NCI-H2081 treated with DMSO at 0.1 percent for 48 hours (cell line): ENCODE measurements around the gene BANK1.

Experiments used
- DNase-seq: peaks from one replicate; lab custom pipeline; 2025; lab: John Stamatoyannopoulos, UW

Gene BANK1

DNA sequence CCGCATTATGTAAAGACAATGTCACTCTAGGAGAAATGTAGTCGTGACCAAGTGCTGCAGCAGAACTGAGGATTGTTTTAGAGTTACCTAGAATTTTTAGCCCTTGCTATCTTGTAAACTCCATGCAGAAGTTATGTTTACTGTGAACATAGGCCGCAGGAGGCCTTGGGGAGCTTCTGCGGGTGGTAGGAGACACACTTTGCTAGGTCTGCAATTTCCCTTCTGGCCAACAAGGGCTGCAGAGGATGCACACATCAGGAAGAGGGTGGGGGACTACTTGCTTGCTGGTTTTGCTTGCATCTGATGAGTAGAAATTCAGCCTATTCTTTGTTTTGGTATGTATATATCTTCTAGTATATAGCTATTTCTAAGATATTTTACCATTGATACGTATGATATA lies 23.1 kb downstream of the BANK1 start:
- no peak for DNase-seq

DNA sequence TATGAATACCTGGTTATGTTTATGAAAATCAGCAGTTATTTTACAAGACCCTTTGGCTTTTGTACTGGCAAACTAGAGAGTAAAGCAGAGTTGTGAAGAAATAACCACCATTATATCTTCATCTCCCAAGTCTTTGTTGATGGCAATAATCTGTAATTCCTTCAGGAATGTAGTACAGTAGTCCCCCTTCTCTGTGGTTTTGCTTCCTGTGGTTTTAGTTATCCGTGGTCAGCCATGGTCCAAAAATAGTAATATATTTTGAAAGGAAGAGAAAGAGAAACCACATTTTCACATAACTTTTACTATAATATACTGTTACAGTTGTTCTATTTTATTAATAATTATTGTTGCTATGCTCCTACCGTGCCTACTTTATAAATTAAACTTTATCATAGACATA lies 27.8 kb downstream of the BANK1 start:
- DNase-seq, result no peak

DNA sequence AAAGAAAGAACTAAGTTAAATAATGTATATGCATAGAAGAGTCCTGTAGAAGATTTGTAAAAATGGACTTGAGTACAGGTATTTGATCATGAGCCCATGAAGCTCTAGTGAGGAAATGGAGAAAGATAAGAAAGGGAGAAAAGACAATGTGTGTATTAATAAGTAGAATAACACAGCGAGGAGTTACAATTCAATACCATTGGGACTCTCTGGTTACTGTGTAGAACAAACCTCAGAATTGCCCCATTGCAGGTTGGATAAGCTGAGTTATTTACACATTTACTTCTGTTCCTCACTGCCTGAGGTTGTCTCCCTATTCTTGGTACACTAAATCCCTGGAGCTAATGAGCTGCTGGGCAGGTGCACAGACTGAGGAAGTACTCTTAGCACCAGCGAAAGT lies 33.3 kb downstream of the BANK1 start:
- DNase-seq, result no peak

DNA sequence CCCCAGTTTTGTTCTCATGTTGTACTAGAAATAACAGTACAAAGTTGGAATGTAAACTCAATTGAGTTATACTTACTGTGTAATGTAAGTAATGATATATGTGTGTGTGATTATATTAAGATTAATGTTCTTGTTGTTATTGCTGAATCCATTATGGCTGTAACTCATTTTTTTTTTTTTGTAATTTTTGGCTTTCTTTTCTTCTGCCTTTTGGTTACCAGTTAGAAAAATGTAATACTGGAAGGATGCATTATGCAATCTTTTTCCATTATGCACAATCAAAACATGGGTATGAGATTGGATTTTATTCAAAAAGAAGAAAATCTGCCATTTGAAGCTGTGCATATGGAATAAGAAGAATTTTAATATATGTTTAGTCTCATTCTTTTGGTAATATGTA lies 34.0 kb downstream of the BANK1 start:
- no peak for DNase-seq

DNA sequence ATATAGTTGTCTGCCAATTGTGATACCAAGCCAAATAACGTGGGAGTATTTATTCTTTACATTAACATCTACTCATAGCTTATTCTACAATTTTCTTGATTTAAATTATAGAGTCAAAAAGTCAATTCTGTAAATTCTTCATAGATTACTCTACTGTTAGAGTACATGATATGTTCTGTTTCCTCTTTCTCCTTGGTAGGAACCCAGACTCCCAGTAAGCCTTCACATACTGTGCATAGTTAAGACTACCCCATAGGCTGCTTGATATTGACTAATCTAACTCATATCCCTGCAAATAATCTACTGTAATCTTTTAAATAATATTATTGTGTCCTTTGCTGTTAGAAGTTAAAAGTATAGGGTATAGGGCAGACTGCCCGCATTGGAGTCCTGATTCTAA lies 35.4 kb downstream of the BANK1 start:
- no peak for DNase-seq

DNA sequence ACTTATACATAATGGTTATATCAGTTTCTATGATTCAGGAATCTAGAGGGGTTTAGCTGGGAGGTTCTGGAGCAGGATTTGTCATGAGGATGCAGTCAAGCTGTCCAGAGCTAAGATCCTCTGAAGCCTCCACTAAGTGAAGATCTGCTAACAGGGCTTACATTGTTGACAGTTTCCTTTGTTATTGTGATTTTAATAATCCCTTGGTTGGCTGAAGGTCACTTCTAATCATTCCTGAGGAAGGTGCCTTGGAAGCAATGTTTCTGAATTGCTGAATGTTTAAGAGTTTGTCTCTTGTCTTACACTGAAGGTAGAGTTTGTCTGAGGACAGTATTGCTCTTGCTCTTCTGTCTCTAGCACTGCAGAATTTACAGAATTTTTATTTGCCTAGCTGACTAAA lies 41.3 kb downstream of the BANK1 start:
- no peak for DNase-seq

DNA sequence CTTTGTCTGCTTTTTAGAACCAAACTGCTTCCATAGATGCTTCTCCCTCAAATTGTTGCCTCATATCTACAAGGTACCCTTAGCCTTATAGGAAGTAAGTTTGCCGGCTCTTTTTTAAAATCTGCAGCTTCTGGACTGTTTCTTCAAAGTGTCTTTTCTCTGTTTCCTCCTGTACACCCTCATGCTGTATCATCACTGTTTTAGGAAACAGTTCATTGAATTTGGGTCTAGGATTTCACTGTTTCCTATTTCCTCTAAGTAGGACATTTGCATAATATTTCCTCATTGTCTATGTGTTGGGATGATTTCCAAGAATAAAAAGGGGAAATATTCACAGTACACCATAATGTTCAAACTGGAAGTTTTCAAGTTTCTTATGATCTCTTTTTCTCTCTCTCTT lies 43.0 kb downstream of the BANK1 start:
- DNase-seq, result no peak

DNA sequence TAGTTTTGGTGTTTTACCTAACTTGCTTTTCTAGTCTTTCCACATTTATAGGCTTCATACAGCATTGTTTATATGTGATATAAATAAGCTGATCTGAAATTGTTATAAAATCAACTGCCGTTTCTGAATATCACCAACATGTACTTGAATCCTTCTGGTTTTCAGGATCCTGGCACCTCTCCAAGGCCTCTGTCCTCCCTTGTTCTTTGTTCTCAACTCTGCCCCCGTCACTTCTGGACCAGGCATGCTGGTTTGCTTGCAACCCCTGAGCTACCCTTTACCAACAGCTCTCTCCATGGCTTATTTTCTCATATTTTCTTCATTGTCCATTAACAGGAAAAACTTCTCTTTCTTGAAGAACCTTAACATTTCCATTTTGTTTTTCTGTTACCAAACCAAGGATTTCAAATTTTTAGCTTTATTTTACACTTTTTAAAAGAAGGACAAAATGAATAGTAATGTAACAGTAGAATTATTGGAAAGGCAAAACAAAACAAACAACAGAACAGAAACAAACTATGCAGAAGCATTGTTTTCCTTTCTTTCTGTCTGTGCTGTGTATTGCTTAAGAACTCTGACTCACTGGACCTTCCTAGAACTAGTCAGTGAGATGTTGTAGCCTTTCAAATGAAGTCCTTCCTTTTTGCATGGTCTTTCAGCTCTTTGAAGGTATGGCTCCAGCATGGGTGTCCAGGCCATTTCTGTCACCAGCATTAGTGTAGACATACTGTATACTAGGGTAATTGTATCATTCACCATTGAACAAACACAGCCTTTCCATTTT lies 44.8 kb downstream of the BANK1 start:
- no peak for DNase-seq

DNA sequence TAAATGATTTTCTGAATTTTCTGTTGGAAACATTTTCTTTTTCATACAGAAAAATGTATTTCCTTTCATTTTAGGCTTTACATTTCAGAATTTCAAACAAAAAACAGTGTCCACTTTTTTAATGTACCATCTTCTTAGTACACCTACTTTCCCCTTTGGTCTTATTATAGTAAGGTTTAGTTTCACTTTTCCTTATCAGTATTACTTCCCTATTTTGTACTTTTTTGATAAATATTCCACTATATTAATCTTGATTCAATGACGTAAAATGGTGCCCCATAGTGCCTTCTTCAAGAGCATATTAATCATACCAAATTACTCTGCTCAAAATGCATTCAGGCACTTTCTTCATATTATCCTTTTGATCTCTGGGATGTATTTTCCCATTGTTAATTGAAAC lies 52.5 kb downstream of the BANK1 start:
- DNase-seq, result no peak

DNA sequence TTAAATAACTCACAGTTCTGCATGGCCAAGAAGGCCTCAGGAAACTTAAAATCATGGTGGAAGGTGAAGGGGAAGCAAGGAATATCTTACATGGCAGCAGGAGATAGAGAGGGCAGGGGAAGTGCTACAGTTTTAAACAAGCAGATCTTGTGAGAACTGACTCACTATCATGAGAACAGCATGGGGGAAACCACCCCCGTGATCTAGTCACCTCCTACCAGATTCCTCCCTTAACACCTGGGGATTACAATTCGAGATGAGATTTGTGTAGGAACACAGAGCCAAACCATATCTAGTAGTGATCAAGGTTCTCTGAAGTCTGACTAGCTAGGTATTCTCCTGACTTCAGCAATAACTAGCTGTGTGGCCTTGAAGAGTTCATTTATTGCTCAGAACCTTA lies 56.0 kb downstream of the BANK1 start:
- no peak for DNase-seq

DNA sequence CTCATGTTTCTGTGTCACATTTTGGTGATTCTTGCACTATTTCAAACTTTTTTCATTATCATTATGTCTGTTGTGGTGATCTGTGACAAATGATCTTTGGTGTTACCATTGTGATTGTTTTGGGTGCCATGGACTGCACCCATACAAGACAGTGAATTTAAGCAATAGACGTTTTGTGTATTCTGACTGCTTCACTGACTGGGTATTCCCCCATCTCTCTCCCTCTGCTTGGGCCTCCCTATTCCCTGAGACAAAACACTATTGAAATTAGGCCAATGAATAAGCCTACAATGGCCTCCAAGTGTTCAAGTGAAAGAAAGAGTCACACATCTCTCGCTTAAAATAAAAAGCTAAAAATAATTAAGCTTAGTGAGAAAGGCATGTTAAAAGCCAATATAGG lies 60.2 kb downstream of the BANK1 start:
- no peak for DNase-seq

DNA sequence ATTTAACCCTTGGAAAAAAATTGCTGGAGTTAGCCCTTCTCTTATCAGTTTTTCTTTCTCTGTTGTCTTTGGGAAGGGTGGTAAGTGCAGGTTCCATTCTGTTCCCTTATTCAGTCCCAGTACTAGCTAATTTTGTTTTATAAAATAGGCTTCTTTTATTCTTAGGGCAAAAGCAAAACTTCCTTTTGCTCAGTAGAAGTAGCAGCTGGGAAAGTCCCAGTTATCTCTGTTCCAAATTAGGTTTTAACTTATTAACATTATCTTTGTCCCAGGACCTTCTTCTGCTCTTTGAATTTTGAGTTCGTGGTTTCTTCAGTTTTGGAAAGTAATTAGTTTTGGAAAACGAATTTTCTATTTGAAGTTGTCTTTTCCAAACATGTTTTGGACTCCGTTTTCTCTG lies 61.1 kb downstream of the BANK1 start:
- DNase-seq, result no peak

DNA sequence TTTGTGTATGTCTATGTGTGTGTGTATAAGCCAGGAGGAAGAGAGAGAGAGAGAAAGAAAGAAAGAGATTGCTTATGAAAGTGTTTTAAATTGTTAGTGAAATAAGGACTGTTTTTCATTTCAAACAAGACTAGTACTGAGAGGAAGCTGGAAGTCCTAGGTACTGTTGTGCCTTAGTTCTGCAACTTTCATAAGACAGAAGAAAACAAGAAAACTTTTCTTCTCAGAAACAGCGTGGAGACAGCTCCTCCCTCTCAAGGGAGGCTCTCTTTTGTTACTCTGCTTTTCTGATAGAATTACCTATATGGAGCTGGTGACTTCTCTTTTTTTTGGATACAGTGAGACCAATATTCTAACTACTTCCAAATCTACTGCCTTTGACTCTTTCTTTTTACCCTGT lies 62.5 kb downstream of the BANK1 start:
- no peak for DNase-seq

DNA sequence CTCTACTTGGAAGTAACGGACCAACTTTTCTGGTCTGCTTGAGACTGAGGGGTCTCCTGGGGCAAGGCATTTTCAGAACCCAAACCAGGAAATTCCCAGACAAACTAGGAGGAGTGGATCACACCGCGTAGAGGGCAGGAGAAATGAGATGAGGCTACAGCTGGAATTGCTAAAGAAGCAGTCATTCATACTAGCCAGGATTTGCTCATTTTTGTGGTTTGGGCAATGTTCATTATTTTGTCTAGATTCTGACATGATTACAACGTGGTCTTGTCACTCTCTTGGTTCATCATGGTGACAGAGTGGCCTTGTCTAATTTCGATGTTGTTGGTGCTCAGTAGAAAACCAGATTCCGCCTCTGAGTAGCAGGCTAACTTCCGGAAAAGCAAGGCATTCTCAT lies 63.2 kb downstream of the BANK1 start:
- no peak for DNase-seq

DNA sequence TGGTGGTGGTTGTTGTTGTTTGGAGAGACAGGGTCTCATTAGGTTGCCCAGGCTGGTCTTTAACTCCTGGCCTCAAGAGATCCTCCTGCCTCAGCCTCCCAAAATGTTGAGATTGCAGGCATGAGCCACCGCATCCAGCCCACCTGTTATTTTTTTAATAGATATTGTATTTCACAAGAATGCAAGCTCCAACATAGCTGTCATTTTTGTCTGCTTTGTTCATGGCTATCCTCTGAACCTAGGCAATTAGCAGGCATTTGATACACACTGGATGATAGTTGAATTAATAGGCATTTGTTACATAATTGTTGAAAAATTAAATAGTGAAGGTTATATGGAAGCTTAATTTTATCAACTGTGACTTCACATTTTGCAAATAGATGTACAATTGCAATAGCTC lies 64.7 kb downstream of the BANK1 start:
- no peak for DNase-seq

DNA sequence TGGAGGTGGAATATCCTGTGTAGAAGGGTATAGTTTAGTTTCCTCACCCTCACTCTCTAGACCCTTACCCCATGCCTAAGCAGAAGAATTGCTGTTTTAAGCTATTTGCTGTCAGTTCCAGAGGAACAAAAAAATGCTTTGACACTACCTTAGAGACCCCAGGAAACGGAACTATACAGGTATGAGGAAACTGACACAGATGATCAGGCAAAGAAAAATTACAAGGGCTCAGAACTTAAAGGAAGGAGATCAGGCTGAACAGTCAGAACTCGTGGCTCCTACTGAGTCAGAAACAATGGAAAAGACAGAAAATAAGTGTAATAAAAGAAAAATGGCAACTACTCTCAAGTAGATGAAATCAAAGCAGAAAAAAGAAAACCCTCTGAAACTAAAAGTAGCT lies 65.6 kb downstream of the BANK1 start:
- DNase-seq, result no peak

DNA sequence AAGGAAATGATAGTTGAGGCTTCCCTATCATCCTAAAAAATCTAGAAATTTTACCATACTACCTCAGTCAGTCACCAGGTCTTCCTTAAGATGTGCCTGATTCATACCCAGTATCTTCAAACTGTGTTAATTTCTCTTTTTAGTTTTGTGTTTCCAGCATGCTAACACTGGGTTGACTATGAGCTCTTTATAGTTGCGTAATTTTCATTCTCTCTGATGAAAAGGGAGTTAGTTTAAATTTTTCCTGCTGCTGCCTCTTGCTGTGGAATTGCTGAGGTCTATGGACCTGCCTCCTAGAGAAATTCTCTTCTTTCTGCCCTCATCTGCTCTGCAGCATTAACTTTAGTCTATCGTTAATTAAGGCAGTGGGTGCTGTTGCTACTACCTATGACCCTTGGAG lies 66.6 kb downstream of the BANK1 start:
- no peak for DNase-seq

DNA sequence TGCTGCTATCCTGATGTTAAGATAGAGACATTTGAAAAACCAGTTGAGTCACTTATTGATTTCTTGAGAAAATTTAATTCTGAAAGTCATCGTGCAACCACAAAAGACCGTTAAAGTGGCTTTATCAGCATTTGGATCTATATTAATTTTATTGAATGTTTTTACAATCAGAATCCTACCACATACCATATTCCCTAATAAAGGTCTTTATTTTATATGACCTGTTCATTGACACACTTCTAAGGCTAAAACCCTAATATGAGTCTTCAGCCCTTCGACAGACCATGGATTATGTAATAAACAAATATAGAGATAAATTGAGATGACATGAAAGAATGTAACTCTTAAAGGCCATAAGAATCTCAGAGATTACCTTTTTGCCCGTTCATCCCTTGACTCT lies 68.1 kb downstream of the BANK1 start:
- DNase-seq, result no peak

DNA sequence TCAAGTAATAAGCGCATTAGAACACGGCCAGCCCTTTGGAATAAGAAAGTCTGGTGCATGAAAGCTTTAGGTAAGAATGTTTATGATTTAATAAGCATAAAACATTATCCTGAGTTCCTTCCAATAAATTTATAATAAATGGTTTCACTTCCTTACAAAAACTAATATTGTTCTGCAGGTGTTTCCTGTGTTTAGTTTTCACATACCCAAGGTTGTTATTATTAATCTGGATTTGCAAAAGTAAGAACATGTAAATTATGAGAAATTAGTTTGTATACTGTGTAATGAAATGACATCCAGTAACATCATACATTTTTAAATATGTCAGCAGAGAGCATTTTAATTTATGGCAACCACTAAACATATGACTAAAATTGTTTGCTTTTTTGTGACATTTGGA lies 72.1 kb downstream of the BANK1 start:
- DNase-seq, result no peak

DNA sequence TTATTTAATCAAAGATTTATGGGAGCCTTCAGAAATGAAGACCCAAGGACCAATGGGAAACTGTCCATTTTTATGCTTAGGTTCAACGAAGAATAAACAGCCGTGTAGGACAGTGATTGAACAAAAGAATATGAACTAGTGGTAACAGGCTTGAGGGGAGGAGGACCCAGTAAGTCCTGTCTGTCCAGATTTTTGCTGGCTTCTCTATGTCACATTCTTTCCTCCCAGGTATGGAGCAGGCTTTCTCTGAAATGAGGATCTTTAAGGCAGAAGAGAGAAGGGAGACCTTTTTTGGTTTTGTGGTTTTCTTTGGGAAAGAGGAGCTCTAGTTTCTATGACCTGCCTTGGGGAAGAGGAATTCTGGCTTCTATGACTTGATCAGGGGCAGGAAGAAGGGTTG lies 74.1 kb downstream of the BANK1 start:
- no peak for DNase-seq

DNA sequence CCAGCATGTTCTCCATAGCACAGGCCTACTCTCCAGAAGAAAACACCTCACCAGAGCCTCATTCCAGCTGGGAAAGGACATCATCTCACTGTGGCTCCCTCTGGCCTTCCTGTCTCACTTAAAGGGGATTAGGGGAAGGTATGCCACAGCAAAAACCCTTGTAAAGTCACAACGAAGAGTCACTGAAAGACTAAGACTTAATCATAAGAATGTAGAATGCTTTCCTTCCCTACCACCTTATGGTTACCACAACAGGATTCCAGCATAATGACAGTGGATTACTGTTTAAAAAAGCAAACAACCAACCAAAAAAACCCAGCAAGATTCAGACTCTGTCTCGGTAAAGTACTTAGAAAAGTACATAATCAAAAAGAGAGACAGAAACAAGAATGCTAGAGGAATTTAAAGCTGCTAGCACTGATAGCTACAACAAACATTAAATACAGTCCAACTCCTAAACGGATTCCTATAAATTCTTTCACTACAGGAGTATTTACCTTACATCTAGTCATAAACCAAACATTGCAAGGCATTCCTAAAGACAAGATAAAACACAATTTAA lies 75.1 kb downstream of the BANK1 start:
- no peak for DNase-seq

DNA sequence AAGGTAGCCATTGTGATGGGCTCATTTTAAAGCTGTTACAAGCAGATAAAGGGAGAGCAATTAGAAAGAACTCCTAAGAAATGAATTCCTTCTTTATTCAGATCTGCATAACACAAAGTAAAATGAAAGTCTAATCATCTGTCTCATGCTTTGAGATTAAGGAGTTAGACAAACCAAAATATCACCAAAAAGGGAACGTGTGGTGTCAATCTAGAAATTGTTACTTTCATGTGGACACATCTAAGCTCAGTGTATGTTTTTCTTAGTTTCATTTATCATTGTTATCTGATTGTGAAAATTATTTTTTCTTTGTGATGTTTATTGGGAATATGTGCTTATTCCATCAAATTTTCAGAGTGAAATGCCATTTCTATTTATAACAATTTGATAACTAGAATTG lies 80.3 kb downstream of the BANK1 start:
- no peak for DNase-seq

DNA sequence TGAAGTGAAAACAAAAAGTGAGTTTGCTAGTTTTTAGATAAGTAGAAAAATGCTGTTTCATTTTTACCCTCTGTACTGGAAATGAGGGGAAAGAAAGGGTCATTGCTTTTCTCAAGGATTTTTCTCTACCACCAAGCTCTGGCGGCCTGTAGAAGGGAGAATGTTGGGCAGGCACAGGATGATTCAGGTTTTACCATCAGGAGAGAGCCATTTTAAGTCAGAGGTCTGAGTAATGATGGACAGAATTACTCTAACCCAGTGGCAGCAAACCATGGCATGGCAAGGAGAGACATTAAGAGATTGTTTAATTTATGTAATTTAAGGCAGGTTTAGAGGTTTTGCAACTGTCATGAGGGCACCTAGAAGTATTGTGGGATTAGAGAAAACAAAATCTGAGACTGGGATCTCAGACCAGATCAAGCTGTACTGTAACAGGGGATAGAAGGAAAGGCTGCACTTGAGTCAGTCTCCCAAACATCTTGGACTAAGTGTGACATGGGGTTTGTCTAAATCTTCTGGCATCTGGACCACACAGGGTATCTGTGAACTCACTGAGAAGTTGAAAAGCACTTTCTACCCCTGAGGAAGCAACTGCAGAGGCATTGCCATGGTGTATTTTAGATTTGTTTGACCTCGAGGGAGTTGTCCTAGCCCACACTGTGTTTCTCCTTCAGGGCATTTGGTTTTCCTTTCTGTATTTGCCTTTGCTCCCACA lies 81.6 kb downstream of the BANK1 start:
- DNase-seq, result no peak

DNA sequence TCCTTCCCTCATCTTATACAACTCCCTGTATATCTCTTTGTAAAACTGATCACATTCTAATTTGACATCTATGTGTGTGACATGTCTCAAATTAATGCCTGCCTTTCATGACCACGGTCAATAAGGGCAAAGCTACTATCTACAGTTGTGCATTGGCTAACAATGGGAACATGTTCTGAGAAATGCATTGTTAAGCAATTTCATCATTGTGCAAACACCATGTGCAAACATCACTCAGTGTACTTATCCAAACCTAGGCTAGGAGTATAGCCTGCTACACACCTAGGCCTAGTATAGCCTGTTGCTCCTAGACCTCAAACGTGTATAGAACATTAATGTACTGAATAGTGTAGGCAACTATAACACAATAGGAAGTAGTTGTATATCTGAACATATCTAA lies 95.0 kb downstream of the BANK1 start:
- no peak for DNase-seq
